Mesenchymal stem cell (in vitro differentiated cells and primary cell): ENCODE results near the gene RUNX3.

Experiments
- DNase-seq: peaks from one replicate; pipeline ENCODE4 v3.0.0-alpha.2; 2013
- H2AFZ ChIP-seq: one replicate; pipeline ENCODE4 v1.6.1; 2013; ENCODE audit warnings: low read depth, mild to moderate bottlenecking, control low read depth, inconsistent platforms, low read length, moderate library complexity
- H2AK5ac ChIP-seq: 2 replicates; pipeline ENCODE4 v1.6.1; 2013; ENCODE audit warnings: low read length, moderate library complexity, mild to moderate bottlenecking, inconsistent platforms; ENCODE audit not compliant: severe bottlenecking
- H2BK120ac ChIP-seq: one replicate; pipeline ENCODE4 v1.6.1; 2013; ENCODE audit warnings: low read depth, mild to moderate bottlenecking, inconsistent platforms, low read length, moderate library complexity
- H2BK12ac ChIP-seq, 2 experiments: one replicate each; pipeline ENCODE4 v1.6.1; 2013; ENCODE audit warnings: inconsistent platforms in 2 of 2, low read length in 2 of 2, mild to moderate bottlenecking in 2 of 2, moderate library complexity in 2 of 2, control low read depth in 1 of 2
- H2BK15ac ChIP-seq: one replicate; pipeline ENCODE4 v1.6.1; 2013; ENCODE audit warnings: mild to moderate bottlenecking, low read depth, inconsistent platforms; ENCODE audit not compliant: poor library complexity, severe bottlenecking
- H2BK5ac ChIP-seq: 2 replicates; pipeline ENCODE4 v1.6.1; 2013; ENCODE audit warnings: low read depth, mild to moderate bottlenecking, low read length, control low read depth, inconsistent platforms; ENCODE audit not compliant: poor library complexity, severe bottlenecking
- H3K14ac ChIP-seq, 2 experiments: one replicate each; pipeline ENCODE4 v1.6.1; 2013; ENCODE audit warnings: inconsistent platforms in 2 of 2, low read length in 2 of 2, control low read depth in 1 of 2, mild to moderate bottlenecking in 1 of 2, moderate library complexity in 1 of 2
- H3K18ac ChIP-seq, 2 experiments: one replicate each; pipeline ENCODE4 v1.6.1; 2013; ENCODE audit warnings: inconsistent platforms in 2 of 2, low read length in 2 of 2, control low read depth in 1 of 2, low read depth in 1 of 2, mild to moderate bottlenecking in 1 of 2
- H3K23ac ChIP-seq, 2 experiments: one replicate each; pipeline ENCODE4 v1.6.1; 2013; ENCODE audit warnings: inconsistent platforms in 2 of 2, low read length in 2 of 2, mild to moderate bottlenecking in 2 of 2, moderate library complexity in 2 of 2, control low read depth in 1 of 2
- H3K27ac ChIP-seq: 2 replicates; pipeline ENCODE4 v1.5.1; 2013; ENCODE audit warnings: mild to moderate bottlenecking, moderate library complexity, low read length, control low read depth, inconsistent platforms; ENCODE audit not compliant: poor library complexity, severe bottlenecking
- H3K27me3 ChIP-seq, 2 experiments: 2 replicates each; pipeline versions ENCODE4 v1.6.1 to v1.7.0; 2013; ENCODE audit warnings: low read length in 2 of 2, mild to moderate bottlenecking in 2 of 2, moderate library complexity in 2 of 2, control low read depth in 1 of 2, inconsistent platforms in 1 of 2; ENCODE audit not compliant: control insufficient read depth in 1 of 2, insufficient read depth in 1 of 2
- H3K36me3 ChIP-seq, 2 experiments: 2 replicates each; pipeline versions ENCODE4 v1.6.1 to v1.7.0; 2013; ENCODE audit warnings: low read length in 2 of 2, control low read depth in 1 of 2, inconsistent platforms in 1 of 2, low read depth in 1 of 2, mild to moderate bottlenecking in 1 of 2; ENCODE audit not compliant: insufficient read depth in 2 of 2, control insufficient read depth in 1 of 2
- H3K4ac ChIP-seq, 2 experiments: one replicate each; pipeline ENCODE4 v1.6.1; 2013; ENCODE audit warnings: inconsistent platforms in 2 of 2, low read length in 2 of 2, mild to moderate bottlenecking in 2 of 2, moderate library complexity in 2 of 2, control low read depth in 1 of 2, low read depth in 1 of 2
- H3K4me1 ChIP-seq: 2 replicates; pipeline ENCODE4 v1.6.1; 2013; ENCODE audit warnings: low read depth, low read length, control low read depth; ENCODE audit not compliant: control insufficient read depth, insufficient read depth
- H3K4me2 ChIP-seq: 2 replicates; pipeline ENCODE4 v1.6.1; 2013; ENCODE audit warnings: low read length, mild to moderate bottlenecking, inconsistent platforms; ENCODE audit not compliant: poor library complexity, severe bottlenecking
- H3K4me3 ChIP-seq, 2 experiments: 2 replicates each; pipeline versions ENCODE4 v1.5.1 to v1.7.0; 2013; ENCODE audit warnings: low read length in 2 of 2, mild to moderate bottlenecking in 2 of 2, control low read depth in 1 of 2, low read depth in 1 of 2; ENCODE audit not compliant: insufficient read depth in 1 of 2
- H3K79me1 ChIP-seq: replicated peaks from 2 replicates; pipeline ENCODE4 v1.6.1; 2013; ENCODE audit warnings: mild to moderate bottlenecking, control low read depth, low read length, inconsistent platforms; ENCODE audit not compliant: poor library complexity, severe bottlenecking
- H3K9ac ChIP-seq: 2 replicates; pipeline ENCODE4 v1.7.0; 2013; ENCODE audit warnings: mild to moderate bottlenecking, low read length, moderate library complexity
- H3K9me3 ChIP-seq: 2 replicates; pipeline ENCODE4 v1.7.0; 2013; ENCODE audit warnings: mild to moderate bottlenecking, low read length; ENCODE audit not compliant: control insufficient read depth
- H4K8ac ChIP-seq: one replicate; pipeline ENCODE4 v1.6.1; 2013; ENCODE audit warnings: inconsistent platforms, mild to moderate bottlenecking, low read length, moderate library complexity
- H4K91ac ChIP-seq: one replicate; pipeline ENCODE4 v1.6.1; 2013; ENCODE audit warnings: mild to moderate bottlenecking, low read length, inconsistent platforms
- WGBS: methylation state at CpG from one replicate; pipeline ENCODE4 v1.1.7; 2013; ENCODE audit warnings: mixed read lengths; 5-methylcytosine and 5-hydroxymethylcytosine counted together

RUNX3 gene

GRCh38 chr1:24970399-24970753 lies 40.3 kb upstream of the RUNX3 start:
- no peak overlapping the region for H2BK12ac ChIP-seq
- peak overlapping the region; percentile 19 for H4K8ac ChIP-seq
- H2BK5ac ChIP-seq, result no peak overlapping the region
- H3K27ac ChIP-seq, result no peak overlapping the region
- no peak overlapping the region for H2AFZ ChIP-seq
- H3K36me3 ChIP-seq, result no peaks in the 10 kb centered on the region
- peak overlapping the region in 1 of 2 experiments; percentile 6 for H3K18ac ChIP-seq
- peaks cover 27% of the 10 kb centered on the region for H3K4me1 ChIP-seq
- no peak overlapping the region for H3K23ac ChIP-seq
- H3K4me2 ChIP-seq, result no peak overlapping the region
- no peak overlapping the region for H3K14ac ChIP-seq
- no peak overlapping the region for H4K91ac ChIP-seq
- peaks cover 16% of the 10 kb centered on the region for H3K9me3 ChIP-seq
- no peak overlapping the region for H2BK15ac ChIP-seq
- H2BK120ac ChIP-seq, result no peak overlapping the region
- no peak overlapping the region for H2AK5ac ChIP-seq
- no peak overlapping the region for H3K9ac ChIP-seq
- H3K27me3 ChIP-seq, result peaks cover 3 to 31% of the 10 kb centered on the region in 2 experiments
- DNase-seq, result peak; percentile 74
- no peak overlapping the region for H3K4ac ChIP-seq
- 49% methylated on average over 9 of the region's 13 CpGs for WGBS
- no peak overlapping the region for H3K4me3 ChIP-seq
- H3K79me1 ChIP-seq, result no peaks in the 10 kb centered on the region

- no peak overlapping the region for H3K9ac ChIP-seq
- H3K4me1 ChIP-seq, result peaks cover 28% of the 10 kb centered on the region
- no peaks in the 10 kb centered on the region for H3K79me1 ChIP-seq
- peak overlapping the region in 1 of 2 experiments; percentile 26 for H3K18ac ChIP-seq
- peaks cover 3 to 28% of the 10 kb centered on the region in 2 experiments for H3K27me3 ChIP-seq
- no peak overlapping the region for H4K91ac ChIP-seq
- WGBS, result 78% methylated on average over 26 of the region's 26 CpGs
- no peak for DNase-seq
- H2BK15ac ChIP-seq, result no peak overlapping the region
- H2BK12ac ChIP-seq, result no peak overlapping the region
- no peak overlapping the region for H3K4me2 ChIP-seq
- no peak overlapping the region for H2AK5ac ChIP-seq
- H3K4ac ChIP-seq, result peak overlapping the region in 1 of 2 experiments; percentile 26
- no peak overlapping the region for H2AFZ ChIP-seq
- H3K23ac ChIP-seq, result no peak overlapping the region
- no peak overlapping the region for H3K14ac ChIP-seq
- H2BK5ac ChIP-seq, result no peak overlapping the region
- H2BK120ac ChIP-seq, result no peak overlapping the region
- H3K4me3 ChIP-seq, result no peak overlapping the region
- no peaks in the 10 kb centered on the region for H3K36me3 ChIP-seq
- H3K27ac ChIP-seq, result no peak overlapping the region
- H4K8ac ChIP-seq, result peak overlapping the region; percentile 19
- peaks cover 10% of the 10 kb centered on the region for H3K9me3 ChIP-seq
These were observed 39.7 kb upstream of the RUNX3 start for GRCh38 chr1:24969596-24970398.

GRCh38 chr1:24968941-24969585 lies 39.0 kb upstream of the RUNX3 start:
- Histone ChIP-seq H3K23ac (no peak overlapping the region), H3K4ac (no peak overlapping the region), H3K4me2 (no peak overlapping the region), H2AK5ac (no peak overlapping the region), H3K27ac (no peak overlapping the region), H2BK15ac (no peak overlapping the region), H3K27me3 (peaks cover 5 to 32% of the 10 kb centered on the region in 2 experiments), H2BK12ac (peak overlapping the region in 1 of 2 experiments; percentile 29), H3K9me3 (peaks cover 3% of the 10 kb centered on the region), H3K4me3 (no peak overlapping the region), H3K4me1 (peaks cover 32% of the 10 kb centered on the region), H3K9ac (no peak overlapping the region), H3K14ac (no peak overlapping the region), H3K36me3 (no peaks in the 10 kb centered on the region), H2BK120ac (no peak overlapping the region), H2AFZ (no peak overlapping the region), H3K18ac (no peak overlapping the region), H3K79me1 (no peaks in the 10 kb centered on the region), H2BK5ac (no peak overlapping the region), H4K91ac (no peak overlapping the region), H4K8ac (no peak overlapping the region)
- WGBS, result 91% methylated on average over 14 of the region's 14 CpGs
- DNase-seq, result no peak

- Histone ChIP-seq H2BK12ac (no peak overlapping the region), H3K4me3 (no peak overlapping the region), H4K91ac (no peak overlapping the region), H3K27ac (no peak overlapping the region), H3K36me3 (no peaks in the 10 kb centered on the region), H3K4ac (no peak overlapping the region), H3K18ac (no peak overlapping the region), H2BK5ac (no peak overlapping the region), H4K8ac (no peak overlapping the region), H2BK120ac (no peak overlapping the region), H2AK5ac (no peak overlapping the region), H3K27me3 (peaks cover 12 to 43% of the 10 kb centered on the region in 2 experiments), H2BK15ac (no peak overlapping the region), H3K79me1 (no peaks in the 10 kb centered on the region), H3K9ac (no peak overlapping the region), H3K14ac (no peak overlapping the region), H3K4me1 (peaks cover 29% of the 10 kb centered on the region), H3K9me3 (no peaks in the 10 kb centered on the region), H2AFZ (no peak overlapping the region), H3K23ac (no peak overlapping the region), H3K4me2 (no peak overlapping the region)
- DNase-seq, result no peak
- WGBS, result 77% methylated on average over 6 of the region's 6 CpGs
These were observed 37.9 kb upstream of the RUNX3 start for GRCh38 chr1:24967962-24968361.
